Activated CD4-positive, alpha-beta T cell treated with anti-CD3 and anti-CD28 coated beads, Interleukin-2, amount 50 U/mL, for 16 hours (primary cell): ENCODE results near the gene NFATC1.

Experiments used
- DNase-seq: peaks from one replicate; pipeline ENCODE4 v3.0.0-alpha.2; 2020

NFATC1 gene

DNA sequence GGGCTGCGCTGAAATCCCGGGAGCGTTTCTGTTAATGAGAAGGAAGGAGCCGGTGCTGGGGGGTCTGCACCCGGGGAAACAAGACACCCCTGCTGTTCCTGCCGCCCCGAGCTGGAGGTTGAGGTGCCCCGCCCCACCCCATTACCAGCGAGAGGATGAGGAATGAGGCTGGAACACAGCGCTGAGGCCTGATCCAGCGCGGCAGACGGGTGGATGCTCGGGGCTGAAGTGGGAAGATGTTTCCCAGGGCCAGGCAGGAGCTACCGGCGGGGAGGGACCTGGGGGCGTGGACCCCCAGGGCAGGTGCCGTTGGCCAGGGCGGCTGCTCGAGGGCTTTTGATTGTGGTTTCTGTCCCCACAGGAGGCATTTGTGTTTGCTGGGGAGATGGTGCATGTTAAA is 149.5 kb downstream of the NFATC1 start:
- DNase-seq: no peak

DNA sequence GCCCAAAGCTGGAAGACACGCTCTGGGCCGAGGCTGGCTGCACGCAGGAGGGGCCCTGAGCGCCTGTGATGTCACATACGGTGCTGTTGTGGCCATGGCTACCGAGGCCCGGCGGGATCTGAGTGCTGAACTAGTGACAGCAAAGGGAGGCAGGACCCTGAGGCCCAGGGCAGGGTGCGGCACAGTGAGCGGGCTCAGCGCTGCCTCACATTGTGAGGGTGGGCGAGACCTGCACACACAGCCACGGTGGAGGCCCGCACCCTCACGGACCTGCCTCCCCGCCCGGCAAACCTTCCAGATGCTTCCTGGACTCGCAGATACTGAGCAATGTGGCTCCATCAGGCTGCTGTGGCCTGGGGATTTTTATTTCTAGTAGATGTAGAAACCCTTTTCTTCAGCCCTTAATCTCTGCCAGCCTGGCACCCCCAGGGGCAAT is 150.0 kb downstream of the NFATC1 start:
- DNase-seq: no peak

DNA sequence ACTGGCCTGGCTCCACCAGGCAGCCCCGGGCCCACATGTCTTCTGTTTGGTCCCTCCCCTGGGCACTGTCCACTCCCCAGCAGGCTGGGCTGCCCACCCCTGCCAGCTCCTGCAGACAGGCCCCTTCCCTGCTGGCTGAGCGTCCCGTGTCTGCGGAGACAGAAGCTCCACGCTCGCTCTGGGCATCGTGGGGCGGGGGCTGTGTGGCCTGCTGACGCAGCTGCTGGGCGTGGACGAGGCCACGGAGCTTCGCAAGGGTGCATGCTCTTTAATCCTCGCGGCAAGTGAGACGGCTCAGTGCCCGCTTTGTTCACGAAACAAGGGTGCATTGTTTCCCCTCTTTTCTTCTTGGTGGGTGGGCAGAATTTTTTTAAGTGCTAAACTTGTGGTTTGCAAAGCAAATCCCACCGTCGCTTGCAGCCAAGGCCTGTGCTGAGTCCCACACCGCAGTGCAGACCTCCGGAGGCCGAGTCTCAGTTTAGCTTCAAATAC is 151.1 kb downstream of the NFATC1 start:
- DNase-seq: no peak

DNA sequence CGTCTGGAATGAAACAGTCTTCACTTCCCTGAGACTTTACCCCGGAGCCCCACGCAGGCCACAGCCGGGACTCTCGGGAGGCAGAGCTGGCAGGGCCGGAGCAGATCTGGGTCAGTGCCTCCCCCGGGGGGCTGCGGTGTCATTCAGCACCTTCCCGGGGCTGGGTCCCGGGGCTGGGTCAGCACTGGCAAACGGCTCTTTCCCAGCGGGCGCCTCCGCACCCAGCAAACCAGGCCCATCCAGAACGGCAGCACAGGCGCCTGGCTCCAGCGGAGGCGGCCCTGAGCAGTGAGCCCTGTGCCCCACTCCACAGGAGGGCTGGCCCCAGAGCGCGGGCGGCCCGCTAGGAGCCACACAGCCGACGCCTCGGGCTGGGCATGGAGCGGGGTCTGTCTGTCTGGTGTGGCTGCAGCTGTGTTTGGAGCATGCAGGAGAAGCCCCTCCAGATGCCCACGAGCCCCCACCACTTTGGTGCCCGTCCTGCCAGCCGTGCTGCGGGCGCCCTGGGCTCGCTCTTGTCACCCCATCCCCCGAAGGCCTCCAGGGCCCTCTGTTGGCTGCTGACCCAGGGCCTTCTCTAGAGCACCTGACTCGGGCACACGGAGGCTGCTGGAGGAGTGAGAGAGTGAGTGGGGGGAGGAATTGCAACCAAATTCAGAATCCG is 151.8 kb downstream of the NFATC1 start:
- DNase-seq: no peak

DNA sequence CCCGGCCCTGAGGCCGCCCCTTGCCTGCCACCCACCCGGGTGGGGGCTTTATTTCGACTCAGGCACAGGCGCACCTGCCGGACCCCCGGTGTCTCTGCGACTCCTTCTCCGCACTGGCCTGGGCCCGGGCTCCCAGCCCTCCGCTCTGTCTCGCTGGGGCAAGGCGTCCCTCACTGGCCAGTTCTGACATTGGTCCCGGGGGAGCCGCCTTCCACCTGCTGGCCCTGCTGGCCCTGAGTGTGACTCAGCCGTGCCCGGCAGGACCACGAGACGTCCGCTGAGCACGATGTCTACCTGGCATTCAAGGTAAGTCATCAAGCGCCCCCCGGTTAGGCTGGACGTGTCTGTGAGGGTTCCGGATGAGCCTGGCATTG is 152.3 kb downstream of the NFATC1 start:
- DNase-seq: no peak

DNA sequence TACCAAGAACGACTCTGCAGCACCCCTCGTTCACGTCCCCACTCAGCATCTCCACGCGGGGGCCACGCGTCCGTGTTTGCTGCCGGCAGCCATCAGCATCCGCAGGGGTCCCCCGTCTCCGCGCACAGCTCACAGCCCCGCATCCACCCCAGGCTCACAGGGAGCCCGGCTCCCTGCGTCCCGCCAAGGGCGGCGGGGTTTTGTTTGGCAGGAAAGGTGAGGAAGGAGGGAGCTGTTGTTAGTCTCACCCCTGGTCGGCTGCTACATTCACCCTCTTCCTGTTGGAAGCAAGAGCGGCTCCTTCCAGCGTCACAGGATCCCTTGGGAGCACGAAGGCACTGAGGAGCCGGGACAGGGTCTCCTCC is 152.9 kb downstream of the NFATC1 start:
- DNase-seq: no peak

DNA sequence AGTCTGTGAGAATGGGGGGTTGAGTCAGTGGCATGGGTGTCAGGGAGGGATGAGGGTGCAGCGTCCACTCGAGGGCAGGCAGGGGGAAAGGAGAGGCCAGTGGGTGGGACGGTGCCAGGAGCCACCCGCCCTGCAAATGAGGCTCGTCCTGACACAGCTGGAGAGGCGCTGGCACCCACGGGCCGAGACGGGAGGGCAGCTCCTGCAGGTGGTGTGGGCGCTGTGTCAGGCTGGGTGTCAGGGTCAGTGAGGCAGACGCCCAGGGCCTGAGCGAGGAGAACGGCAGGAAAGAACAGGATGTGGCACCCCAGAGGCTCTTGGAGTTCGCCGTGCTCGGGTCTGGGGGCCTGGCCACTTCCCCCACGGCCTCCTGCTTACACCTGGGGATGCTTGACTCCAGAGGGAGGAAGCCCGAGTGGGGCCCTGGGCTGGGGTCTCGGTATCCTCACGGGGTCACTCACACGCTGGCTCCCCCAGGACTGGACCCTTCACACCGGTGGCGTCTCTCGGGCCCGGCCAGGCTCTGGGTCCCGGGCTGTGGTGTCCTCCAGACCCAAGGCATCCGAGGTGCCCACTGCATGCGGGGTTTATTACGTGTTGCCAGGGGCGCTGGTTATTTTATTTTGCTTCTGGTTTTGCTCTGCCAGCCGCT is 153.4 kb downstream of the NFATC1 start:
- no peak for DNase-seq

DNA sequence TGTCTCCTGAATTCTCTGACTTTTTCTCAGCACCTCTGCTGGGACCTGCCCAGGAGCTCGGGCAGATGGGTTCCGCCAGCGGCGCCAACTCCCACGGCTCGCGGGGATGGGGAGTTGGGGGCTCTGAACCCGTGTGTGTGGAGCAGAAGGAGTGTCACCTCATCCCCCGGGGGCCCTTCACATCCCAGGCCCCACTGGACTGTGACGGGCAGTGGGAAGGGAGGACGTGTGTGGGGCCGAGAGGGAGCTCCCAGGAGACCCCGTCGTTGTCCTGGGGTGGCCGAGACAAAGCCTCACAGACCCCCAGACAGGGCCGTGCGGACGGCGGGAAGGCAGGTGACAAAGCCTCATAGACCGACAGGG is 153.9 kb downstream of the NFATC1 start:
- no peak for DNase-seq

DNA sequence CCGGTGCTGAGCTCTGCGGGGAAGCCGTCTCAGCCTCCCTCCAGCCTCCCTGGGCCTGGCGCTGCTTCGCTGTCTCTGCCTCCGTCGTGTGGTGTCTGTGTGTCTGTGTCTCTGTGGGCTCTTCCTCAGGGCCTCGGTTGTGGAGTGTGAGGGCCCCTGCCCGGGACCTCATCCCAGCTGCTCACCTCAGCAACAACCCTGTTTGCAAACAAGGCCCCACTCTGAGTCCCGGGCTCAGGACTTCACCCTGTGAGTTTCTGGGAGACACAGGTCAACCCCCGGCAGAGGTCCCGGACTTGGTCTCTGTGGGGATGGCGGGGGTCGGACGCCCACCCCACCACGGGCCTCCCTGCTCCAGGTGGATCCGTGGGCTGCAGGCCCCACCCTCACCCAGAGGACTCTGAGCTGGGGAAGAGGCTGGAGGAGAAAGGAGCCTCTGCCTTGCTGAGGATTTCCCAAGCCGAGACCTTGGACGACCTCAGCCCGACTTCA is 156.5 kb downstream of the NFATC1 start:
- DNase-seq: no peak

DNA sequence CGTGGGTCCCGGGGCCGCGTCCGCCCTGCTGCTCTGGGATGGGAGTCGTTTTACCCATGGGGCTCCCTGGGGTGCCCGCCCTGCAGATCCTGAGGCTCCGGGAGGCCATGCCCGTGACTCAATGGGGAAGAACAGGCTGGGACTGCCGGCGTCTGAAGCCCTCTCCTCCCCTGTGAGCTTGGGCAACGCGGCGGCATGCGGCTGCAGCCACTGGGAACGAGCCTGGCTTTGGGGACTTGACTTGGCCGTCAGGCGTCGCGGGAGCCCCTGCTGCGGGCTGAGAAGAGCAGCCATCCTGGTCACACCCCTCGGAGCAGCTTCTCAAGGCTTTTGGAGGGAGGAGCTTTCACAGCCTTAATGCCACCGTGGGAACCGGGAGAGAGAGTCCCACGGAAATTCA is 157.0 kb downstream of the NFATC1 start:
- DNase-seq: no peak

DNA sequence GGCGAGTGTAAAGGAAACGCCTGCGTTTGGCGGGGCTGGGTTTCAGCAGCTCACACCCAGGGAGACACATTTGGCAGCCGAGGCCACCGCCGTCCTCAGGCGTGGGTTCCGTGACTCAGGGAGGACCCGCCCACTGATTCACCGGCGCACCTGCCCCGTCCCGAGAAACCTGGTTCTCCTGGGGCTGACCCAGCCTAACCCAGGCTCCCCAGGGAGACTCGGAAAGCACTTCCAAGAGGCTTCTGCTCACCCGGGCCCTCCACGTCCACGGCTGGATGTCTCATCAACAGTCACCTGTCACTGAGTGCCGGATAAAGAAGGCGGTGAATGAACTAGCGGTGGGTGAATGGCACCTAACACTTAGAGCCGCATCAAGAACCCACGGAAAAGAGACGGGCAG is 157.4 kb downstream of the NFATC1 start:
- DNase-seq: no peak

DNA sequence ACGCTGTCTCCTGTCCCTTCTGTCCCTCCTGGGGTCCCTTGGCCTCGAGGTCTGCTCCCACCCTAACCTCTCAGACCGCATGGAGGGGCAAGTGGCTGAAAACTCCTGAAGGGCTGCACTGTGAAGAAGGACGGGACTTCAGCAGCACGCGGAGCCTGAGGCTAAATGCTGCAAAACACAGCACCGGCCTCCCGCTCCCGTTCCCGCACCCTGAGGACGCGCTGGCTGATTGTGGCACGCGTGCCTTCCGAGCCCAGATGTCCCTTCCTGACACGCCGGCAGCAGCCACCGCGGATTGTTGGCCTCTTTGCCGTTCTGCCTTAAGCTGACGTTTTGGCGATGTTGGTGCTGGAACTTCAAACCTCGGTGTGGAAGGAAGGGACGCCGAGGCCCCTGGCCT is 158.0 kb downstream of the NFATC1 start:
- DNase-seq: no peak

DNA sequence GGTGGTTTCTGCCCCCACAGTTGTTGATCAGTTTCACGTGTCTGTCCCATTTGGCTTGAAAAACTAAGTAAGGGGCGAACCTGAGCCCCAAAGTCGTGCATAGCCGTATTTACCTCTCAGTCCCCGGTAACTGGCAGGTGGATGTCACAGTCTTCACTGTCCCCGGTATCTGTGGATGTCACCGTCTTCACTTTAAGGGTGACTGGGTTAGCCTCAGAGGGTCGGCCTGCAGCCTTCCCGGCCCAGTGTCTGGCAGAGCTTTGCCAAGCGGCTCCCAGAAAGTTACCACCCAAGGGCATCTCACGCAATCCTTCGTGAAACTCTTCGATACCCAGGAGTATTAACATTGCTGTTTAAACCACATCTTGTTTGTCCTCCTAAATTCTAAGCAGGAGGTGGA is 158.6 kb downstream of the NFATC1 start:
- no peak for DNase-seq

DNA sequence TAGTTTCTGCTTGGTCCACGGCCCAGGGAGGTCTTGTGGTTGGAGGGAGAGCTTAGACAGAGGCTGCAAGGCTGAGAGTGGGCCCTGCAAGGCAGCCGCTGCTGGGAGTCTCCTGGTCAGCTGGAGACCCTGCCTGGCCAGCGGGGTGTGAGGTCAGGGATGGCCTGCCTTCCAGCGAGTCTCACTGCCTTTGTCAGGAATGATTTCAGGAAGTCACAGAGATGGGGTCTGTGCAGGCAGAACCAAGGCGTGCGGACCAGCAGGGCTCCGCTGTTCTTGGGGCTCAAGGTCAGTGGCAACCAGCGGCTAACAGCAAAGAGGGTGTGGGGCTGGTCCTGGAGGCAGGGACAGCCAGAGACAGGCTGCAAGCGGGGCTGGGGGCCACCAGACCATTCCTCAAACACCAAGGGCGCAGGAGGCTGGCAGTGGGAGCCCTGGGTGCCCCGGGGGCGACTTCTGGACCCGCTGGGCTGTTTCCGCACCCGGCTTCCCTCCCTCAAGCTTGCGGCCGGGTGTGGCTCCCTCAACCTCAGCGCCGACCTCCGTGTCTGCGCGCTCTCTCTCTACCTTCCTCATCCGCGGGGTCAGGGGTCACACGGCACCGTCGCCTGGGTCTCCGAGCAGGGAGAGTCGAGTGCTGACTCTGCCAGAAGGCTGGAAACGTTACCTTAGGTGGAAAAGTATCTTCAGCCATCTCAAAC is 159.4 kb downstream of the NFATC1 start:
- no peak for DNase-seq

DNA sequence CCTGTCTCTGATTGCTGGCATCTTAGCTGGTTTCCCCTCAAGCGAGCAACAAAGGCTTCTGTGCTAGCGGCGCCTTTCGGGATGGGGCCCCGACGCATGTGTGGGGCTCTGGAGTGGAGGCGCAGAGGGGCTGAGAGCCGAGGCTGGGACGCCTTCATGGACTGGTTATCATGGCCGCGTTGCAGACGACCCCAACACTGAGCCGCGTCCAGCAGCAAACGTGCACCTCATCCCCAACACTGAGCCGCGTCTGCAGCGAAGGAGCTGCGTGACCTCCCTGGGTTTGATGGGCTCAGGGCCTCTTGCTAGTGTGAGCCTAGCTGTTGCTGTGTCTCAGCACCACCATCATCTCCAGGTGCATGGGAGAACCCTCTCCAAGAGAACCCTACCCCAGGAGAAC is 160.2 kb downstream of the NFATC1 start:
- DNase-seq: no peak

DNA sequence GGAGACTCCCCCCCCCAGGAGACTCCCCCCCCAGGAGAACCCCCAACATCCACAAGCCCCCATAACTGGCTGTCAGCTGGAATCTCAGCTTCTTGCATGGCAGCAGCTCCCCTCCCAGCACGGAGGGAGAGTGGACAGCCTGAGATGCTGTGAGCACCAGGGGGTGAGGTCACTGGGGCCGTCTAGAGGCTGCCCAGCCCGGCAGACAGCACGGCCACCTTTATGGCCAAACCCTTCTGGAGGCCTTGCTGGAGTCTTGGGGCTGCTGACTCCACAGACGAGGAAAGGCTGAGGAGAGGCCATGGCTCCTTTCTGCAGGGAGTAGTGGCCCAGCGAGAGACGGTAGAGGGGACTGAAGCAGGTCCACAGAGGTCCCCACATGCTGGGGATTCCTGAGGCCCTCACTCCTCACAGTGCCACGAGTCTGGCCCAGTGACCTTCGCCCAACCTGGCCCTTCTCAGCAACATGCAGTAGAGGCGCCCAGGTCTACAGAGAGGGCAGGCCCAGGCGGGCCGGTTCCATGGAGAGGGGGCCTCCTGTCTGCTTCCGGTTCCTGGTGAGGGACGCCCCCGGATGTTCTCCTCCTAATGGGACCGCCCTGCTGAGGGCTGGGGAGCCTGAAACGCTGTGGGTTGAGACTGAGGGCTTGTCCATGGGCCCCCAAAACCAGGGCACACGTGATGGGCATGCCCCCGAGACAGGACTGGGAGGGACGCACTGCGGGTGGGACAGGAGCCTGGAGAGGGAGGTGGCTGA is 161.3 kb downstream of the NFATC1 start:
- no peak for DNase-seq

DNA sequence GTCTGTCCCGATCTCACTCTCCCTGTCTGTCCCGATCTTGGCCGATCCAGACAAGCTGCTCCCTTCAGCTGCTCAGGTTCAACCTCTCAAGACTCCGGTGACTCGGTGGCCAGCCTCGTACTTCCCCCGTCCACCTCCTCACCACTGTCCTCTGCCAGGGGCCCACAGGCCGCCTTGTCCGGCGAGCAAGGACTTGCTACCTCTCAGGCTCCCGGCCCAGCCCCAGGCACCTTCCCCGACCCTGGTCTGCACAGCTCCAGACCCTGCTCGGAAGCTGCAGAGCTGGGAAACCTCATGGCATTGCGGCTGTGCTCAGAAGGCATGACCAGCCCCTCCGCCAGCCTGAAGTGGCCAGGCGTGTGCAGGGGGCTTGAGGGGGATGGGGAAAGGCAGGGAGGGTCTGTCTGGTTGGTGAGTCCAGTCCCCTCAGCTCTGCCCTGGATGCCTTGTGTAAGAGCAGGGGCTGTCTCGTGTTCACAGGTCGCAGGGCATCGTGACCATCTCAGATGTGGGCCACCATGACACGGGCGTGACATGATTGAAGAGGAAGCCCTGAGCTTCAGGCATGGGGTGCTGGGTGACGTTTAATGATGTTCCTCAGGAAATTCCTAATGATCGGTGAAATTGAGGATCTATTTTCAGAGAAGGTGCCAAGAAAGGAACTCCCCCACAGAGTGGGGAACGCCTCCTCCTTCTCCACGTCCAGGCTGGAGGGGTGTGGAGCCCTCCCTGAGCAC is 162.6 kb downstream of the NFATC1 start:
- no peak for DNase-seq

DNA sequence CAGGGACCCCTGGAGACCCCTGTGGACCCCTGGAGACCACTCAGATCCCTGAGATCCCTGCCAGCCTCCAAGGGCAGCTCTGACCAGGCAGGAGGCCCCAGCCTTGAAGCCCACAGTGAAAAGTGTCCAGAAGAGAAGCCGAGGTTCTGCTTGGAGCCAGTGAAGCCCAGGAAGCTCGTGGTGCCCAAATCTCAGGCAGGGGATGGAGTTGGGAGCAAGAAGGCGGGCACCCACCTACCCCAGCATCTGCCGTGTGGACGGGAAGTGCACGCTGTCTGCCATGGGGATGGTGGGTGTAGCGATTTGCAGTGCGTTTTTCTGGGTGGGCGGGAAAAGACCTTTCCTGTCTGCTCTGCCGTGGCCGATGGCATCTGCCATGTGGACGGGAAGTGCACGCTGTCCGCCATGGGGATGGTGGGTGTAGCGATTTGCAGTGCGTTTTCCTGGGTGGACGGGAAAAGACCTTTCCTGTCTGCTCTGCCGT is 163.2 kb downstream of the NFATC1 start:
- DNase-seq: no peak

DNA sequence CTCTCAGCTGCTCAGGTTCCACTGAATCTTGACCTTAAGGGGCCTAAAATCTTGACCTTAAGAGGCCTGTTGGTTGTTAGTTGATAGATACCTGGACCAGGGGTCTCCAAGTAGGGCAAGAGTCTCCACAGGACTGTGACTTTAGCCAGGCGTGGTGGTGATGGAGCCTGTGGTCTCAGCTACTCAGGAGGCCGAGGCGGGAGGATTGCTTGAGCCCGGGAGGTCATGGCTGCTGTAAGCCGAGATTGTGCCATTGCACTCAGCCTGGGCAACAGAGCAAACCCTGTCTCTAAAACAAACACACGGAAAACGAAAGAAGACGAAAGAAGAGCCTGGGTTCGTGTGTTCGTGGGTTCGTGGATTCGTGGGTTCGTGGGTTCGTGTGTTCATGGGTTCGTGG is 163.7 kb downstream of the NFATC1 start:
- DNase-seq: no peak

DNA sequence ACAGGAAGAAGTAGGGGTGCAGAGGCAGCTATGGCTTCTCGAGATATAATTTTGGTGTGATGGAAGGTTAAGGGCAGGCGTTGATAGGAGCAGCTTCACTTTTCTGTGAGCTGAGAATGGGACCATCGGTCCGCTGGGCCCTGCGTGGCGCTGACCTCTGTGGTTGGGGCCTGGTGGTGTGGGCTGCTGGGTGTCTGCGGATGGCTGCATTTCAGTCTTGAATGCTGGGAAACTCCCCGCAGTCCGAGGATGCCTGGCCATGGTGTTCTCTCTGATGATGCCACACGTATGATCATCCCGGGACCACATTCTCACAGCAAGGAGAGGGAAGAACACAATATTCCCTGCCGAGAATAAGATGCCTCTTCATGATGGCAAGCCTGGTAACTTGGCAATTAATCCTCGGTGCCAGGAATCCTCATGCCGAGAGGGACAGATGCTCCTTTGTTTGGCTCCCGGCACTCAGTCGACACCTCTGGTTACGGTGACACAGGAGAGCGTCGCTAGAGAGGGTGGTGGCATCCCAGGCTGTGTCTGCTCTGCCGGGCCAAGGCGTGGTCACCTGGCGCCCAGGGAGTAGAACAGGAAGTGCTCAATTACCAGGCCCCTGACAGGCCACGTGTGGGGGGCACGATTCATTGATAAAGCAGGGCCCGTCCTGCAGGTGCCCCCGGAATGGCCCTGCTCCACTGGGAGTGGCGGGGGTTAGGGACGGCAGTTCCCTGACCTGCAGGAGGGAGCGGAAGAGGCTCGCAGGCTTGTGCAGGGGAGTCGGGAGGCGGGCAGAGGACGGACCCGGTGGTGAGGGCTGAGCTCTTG is 164.5 kb downstream of the NFATC1 start:
- no peak for DNase-seq

DNA sequence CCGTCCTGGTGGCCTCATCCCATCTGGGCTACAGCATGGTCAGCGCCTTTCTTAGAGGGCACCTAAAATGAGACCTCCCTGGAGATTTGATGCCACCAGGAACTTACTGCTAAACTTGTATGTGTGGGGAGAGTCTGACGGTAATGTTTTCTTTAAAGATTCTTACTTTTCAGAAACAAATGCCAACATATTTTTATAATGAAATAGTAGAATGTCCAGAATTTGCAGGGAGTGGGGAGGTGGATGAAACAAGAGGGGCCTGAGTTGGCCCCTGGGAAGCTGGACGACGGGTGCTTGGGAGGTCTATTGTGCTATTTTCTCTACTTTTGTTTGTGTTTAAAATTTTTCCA is 165.1 kb downstream of the NFATC1 start:
- no peak for DNase-seq

DNA sequence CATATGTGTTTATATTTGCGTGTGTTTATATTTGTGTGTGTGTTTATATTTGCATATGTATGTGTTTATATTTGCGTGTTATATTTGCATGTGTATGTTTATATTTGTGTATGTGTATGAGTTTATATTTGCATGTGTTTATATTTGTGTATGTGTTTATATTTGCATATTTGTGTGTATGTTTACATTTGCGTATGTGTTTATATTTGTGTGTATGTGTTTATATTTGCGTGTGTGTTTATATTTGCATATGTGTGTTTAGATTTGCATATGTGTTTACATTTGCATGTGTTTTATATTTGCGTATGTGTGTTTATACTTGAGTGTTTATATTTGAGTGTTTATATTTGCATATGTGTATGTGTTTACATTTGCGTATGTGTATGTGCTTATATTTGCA is 168.2 kb downstream of the NFATC1 start:
- DNase-seq: no peak
